ENCODE measurements around the gene RAB6D.

GRCh38 chr2:131413148-131413747, 49.3 kb upstream of the RAB6D start:
- no peak for TF ChIP-seq ZNF668 (CRISPR knock-in tag; IDR thresholded peaks at IDR 0.05)
- TF ChIP-seq CBX8 (IDR thresholded peaks at IDR 0.05; ENCODE audit: borderline replicate concordance, extremely low read depth, low read depth, low read length, poor library complexity, severe bottlenecking), result no peak
- no peak for TF ChIP-seq ZFX (CRISPR knock-in tag; IDR thresholded peaks at IDR 0.05)
- TF ChIP-seq CTCF (IDR thresholded peaks at IDR 0.05 in 2 of 3, conservative IDR thresholded peaks at IDR 0.05 in 1 of 3; ENCODE audit: insufficient read depth in 2 of 3, low read depth in 1 of 3, low read length in 3 of 3), result peak; percentile 65 to 89 (median 78); a peak in 5 of 6 replicates
- no peak for TF ChIP-seq ZBED1 (IDR thresholded peaks at IDR 0.05)
- no peak for TF ChIP-seq CBX5 (IDR thresholded peaks at IDR 0.05; ENCODE audit: borderline replicate concordance, low read depth)
- TF ChIP-seq STAT5B (CRISPR knock-in tag; IDR thresholded peaks at IDR 0.05), result no peak
- no peak for TF ChIP-seq EZH2 (IDR thresholded peaks at IDR 0.05; ENCODE audit: borderline replicate concordance, low read depth, low read length)

All from K562 (cell line).